Calu3 (cell line): Measurements from ENCODE around the gene LTK. TPM values are rescaled to one million over a fixed set of nuclear protein-coding genes. Genes with fewer than 3 reads are reported as not detected.

Source experiments
- BruUV-seq: library from RNA; stranded (reverse); fragments of 400-500 nt; replicated peaks from 2 replicates; lab custom pipeline; 2021; lab: Mats Ljungman, UMichigan
- CTCF ChIA-PET: fragments of 300-600 bp; sonication (Branson Sonifier 250); formaldehyde crosslinking; loops from one replicate; lab custom pipeline; 2022; ENCODE audit warnings: antibody characterized with exemption; lab: Charles Lee
- DNase-seq: peaks from one replicate; pipeline ENCODE4 v3.0.0; 2022
- H3K27ac Mint-ChIP-seq: one replicate; pipeline ENCODE4 v1.8.0; 2022; ENCODE audit warnings: mixed read lengths; ENCODE audit not compliant: unreplicated experiment
- H3K27me3 Mint-ChIP-seq: one replicate; pipeline ENCODE4 v1.8.0; 2022; ENCODE audit warnings: mixed read lengths; ENCODE audit not compliant: unreplicated experiment
- H3K36me3 Mint-ChIP-seq: one replicate; pipeline ENCODE4 v1.8.0; 2022; ENCODE audit warnings: mild to moderate bottlenecking, moderate library complexity, mixed read lengths; ENCODE audit not compliant: insufficient read depth, unreplicated experiment
- H3K4me1 Mint-ChIP-seq: one replicate; pipeline ENCODE4 v1.8.0; 2022; ENCODE audit warnings: mild to moderate bottlenecking, low read depth, mixed read lengths; ENCODE audit not compliant: unreplicated experiment
- H3K4me3 Mint-ChIP-seq: one replicate; pipeline ENCODE4 v1.8.0; 2022; ENCODE audit warnings: mild to moderate bottlenecking, low read depth, moderate library complexity, mixed read lengths; ENCODE audit not compliant: unreplicated experiment
- H3K9me3 Mint-ChIP-seq: one replicate; pipeline ENCODE4 v1.8.0; 2022; ENCODE audit warnings: low read depth, mixed read lengths; ENCODE audit not compliant: unreplicated experiment
- intact Hi-C: fragments of 100-400 bp; cut with micrococcal nuclease; formaldehyde crosslinking; loops from one replicate; pipeline ENCODE4 v1.10.0; 2022; ENCODE audit not compliant: unreplicated experiment
- total RNA-seq: library from RNA; stranded (reverse); gene quantifications from 2 replicates; pipeline ENCODE4 v1.2.3, GENCODE V29; 2022
- TF ChIP-seq, protein P1 (sequence below): fragments of 200-600 bp; IDR thresholded peaks from one replicate; pipeline ENCODE4 v1.8.0; 2022; ENCODE audit warnings: antibody characterized with exemption; ENCODE audit not compliant: unreplicated experiment

LTK gene
- total RNA-seq, 1 experiment from 2014 or later: 0.24 TPM

DNA sequence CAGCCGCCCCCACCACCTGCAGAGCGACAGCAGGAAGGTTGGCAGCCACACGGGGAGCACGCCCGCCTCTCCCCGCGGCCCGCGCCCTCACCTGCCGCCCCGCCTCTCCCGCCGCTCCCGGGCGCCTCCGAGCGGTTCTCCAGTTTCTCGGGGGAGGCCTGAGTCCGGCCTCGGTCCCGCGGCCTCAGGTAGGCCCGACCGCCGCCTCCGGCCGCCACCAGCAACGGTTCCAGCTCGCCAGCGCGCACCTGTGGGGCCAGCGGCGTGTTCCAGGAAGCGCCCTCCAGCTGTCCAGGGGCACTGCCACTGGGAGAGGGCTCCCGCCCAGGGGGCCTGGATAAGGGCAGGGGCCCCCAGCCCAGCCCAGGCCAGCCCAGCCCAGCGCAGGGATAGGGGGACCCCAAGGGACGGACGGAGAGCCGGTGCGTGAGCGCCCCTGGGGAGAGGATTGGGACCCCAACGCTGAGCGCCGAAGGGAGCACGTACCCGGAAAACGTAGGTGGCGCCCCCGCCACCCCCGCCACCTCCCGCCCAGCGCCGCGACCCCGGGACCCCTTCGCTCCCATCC lies 2.2 kb downstream of the LTK start:
- H3K9me3 Mint-ChIP-seq: no peaks in the 10 kb centered on the region
- no peaks in the 10 kb centered on the region for H3K4me1 Mint-ChIP-seq
- H3K27me3 Mint-ChIP-seq: no peaks in the 10 kb centered on the region
- DNase-seq: peak; percentile 32
- intact Hi-C loops: no loop called here
- peak overlapping the region; percentile 58 for H3K4me3 Mint-ChIP-seq
- H3K27ac Mint-ChIP-seq: no peak overlapping the region
- H3K36me3 Mint-ChIP-seq: peaks cover under 1% of the 10 kb centered on the region
- CTCF ChIA-PET: no interaction called here
- BruUV-seq: no TSS peak
- TF ChIP-seq, protein P1, sequence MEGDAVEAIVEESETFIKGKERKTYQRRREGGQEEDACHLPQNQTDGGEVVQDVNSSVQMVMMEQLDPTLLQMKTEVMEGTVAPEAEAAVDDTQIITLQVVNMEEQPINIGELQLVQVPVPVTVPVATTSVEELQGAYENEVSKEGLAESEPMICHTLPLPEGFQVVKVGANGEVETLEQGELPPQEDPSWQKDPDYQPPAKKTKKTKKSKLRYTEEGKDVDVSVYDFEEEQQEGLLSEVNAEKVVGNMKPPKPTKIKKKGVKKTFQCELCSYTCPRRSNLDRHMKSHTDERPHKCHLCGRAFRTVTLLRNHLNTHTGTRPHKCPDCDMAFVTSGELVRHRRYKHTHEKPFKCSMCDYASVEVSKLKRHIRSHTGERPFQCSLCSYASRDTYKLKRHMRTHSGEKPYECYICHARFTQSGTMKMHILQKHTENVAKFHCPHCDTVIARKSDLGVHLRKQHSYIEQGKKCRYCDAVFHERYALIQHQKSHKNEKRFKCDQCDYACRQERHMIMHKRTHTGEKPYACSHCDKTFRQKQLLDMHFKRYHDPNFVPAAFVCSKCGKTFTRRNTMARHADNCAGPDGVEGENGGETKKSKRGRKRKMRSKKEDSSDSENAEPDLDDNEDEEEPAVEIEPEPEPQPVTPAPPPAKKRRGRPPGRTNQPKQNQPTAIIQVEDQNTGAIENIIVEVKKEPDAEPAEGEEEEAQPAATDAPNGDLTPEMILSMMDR: no peak

DNA sequence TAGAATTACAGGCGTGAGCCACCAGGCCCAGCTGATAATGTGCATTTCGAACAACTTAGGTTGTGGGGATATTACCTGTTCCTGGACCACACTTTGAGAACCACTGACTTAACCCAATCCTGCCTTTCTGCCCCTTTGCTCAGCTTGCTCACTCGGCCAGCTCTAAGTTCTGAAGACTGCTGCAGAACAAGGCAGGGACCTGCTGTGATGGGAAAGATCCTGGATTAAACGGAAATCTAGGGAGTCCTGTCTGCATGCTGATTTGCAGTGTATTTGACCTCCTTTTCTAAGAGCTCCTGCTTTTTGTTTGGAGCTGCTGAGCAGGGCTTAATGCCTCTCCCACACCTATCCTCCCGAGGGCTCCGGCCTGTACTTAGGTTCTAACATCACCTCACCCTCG lies 2.9 kb downstream of the LTK start:
- H3K4me3 Mint-ChIP-seq: no peak overlapping the region

DNA sequence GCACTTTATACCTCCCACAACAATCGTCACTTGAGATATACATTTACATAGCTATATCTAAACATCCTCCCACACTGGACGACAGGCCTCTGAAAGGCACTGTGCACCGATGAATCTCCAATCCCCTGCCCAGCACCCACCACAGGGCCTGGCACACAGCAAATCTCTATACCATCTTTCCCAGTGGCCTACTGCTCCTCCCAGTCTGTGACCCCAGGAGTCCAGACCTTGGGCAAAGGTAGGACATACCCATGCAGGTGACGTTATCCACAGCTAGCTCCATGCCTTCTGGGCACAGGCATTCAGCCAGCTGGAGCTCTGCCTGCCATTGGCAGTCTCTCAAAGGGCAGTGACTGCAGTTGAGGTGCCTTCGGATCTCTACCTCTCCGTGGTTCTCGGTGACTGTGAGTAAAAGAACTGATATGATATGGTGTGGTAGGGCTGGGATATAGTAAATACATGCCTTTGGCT lies 5.8 kb downstream of the LTK start:
- H3K4me1 Mint-ChIP-seq: no peaks in the 10 kb centered on the region
- H3K4me3 Mint-ChIP-seq: no peak overlapping the region
- H3K9me3 Mint-ChIP-seq: no peaks in the 10 kb centered on the region
- TF ChIP-seq, protein P1: no peak
- DNase-seq: no peak
- CTCF ChIA-PET: interaction anchor here (0.7 kb wide), 1 partner anchor 42 kb away, joined by 3 read pairs; no protein-coding TSS in a partner anchor
- H3K27me3 Mint-ChIP-seq: no peaks in the 10 kb centered on the region
- no peaks in the 10 kb centered on the region for H3K36me3 Mint-ChIP-seq
- H3K27ac Mint-ChIP-seq: no peak overlapping the region
- intact Hi-C loops: no loop called here
- no TSS peak for BruUV-seq

More for the DNA sequence above, 2.9 kb downstream of the LTK start:
- H3K9me3 Mint-ChIP-seq: no peaks in the 10 kb centered on the region
- H3K36me3 Mint-ChIP-seq: no peaks in the 10 kb centered on the region
- intact Hi-C loops: no loop called here
- TF ChIP-seq, protein P1: no peak
- H3K27ac Mint-ChIP-seq: no peak overlapping the region
- no peak for DNase-seq
- no peaks in the 10 kb centered on the region for H3K27me3 Mint-ChIP-seq
- BruUV-seq: no TSS peak
- H3K4me1 Mint-ChIP-seq: no peaks in the 10 kb centered on the region
- CTCF ChIA-PET: no interaction called here

DNA sequence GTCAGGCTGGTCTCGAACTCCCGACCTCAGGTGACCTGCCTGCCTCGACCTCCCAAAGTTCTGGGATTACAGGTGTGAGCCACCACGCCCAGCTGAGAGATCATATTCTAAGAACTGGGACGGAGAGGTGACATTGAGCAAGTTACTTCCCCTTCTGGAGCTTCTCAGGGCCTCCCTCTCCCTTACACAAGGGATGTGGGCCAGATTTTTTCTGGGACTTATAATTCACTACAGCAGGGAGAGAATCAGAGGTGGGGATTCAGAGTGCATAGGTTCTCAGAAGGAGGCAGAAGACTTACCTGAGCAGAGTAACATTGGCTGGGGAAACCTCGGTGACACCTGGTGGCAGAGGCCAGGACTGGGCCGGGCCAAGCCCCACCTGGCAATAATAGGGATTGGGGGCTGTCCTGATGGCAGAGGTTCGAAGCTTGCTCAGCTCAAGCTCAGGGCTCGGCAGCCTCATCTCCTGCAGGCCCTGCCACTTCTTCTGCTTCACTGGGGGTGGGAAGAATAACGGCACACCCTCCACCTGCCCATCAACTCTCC lies 6.8 kb downstream of the LTK start:
- Mint-ChIP-seq H3K4me3 (no peak overlapping the region), H3K27ac (no peak overlapping the region), H3K27me3 (no peaks in the 10 kb centered on the region), H3K36me3 (no peaks in the 10 kb centered on the region), H3K9me3 (no peaks in the 10 kb centered on the region), H3K4me1 (no peaks in the 10 kb centered on the region)
- CTCF ChIA-PET: no interaction called here
- TF ChIP-seq, protein P1: no peak
- intact Hi-C loops: no loop called here
- no peak for DNase-seq
- BruUV-seq: no TSS peak
